Epithelial cell of proximal tubule (primary cell): ENCODE measurements around the gene ATRN. TPM values are rescaled to one million over a fixed set of nuclear protein-coding genes. Genes with fewer than 3 reads are reported as not detected.

ENCODE experiments used
- DNase-seq: peaks from one replicate; pipeline ENCODE4 v3.0.0-alpha.2; 2011; ENCODE audit warnings: low read depth
- H3K4me3 ChIP-seq: 2 replicates; pipeline ENCODE4 v1.5.1; 2011; ENCODE audit warnings: low read depth, mild to moderate bottlenecking, low read length
- total RNA-seq: library from RNA; depleted of rRNA; stranded (reverse); fragments of >200 nt; gene quantifications from 2 replicates; pipeline ENCODE4 v1.2.3, GENCODE V29; 2015
- TF ChIP-seq, protein P1 (sequence below): conservative IDR thresholded peaks from 2 replicates; pipeline ENCODE4 v1.5.1; 2012; ENCODE audit warnings: low read depth, mild to moderate bottlenecking, low read length

Gene ATRN
- total RNA-seq, 1 donor from 2014 or later, result 15.4 TPM

DNA sequence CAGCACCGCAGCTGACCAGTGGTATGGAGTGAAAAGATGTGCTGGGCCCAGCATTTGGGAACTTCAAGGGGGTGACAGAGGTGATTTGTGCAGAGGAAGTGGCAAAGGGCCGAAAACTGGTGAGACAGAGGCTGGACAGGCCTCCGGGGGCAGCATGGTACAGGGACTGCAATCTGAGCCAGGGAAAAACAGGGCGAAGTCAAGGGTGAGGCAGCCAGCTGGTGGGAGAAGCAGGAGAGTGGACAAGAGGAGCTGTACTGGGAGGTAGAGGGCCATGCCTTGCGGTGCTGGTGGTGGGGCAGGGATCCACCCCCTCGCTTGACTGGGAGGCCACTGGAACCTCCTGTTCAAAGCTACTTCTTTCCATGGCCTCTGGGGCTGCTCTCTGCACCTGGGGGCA is 199.7 kb downstream of the ATRN start:
- TF ChIP-seq, protein P1, sequence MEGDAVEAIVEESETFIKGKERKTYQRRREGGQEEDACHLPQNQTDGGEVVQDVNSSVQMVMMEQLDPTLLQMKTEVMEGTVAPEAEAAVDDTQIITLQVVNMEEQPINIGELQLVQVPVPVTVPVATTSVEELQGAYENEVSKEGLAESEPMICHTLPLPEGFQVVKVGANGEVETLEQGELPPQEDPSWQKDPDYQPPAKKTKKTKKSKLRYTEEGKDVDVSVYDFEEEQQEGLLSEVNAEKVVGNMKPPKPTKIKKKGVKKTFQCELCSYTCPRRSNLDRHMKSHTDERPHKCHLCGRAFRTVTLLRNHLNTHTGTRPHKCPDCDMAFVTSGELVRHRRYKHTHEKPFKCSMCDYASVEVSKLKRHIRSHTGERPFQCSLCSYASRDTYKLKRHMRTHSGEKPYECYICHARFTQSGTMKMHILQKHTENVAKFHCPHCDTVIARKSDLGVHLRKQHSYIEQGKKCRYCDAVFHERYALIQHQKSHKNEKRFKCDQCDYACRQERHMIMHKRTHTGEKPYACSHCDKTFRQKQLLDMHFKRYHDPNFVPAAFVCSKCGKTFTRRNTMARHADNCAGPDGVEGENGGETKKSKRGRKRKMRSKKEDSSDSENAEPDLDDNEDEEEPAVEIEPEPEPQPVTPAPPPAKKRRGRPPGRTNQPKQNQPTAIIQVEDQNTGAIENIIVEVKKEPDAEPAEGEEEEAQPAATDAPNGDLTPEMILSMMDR, result no peak
- no peak for DNase-seq
- H3K4me3 ChIP-seq, result no peak overlapping the region

DNA sequence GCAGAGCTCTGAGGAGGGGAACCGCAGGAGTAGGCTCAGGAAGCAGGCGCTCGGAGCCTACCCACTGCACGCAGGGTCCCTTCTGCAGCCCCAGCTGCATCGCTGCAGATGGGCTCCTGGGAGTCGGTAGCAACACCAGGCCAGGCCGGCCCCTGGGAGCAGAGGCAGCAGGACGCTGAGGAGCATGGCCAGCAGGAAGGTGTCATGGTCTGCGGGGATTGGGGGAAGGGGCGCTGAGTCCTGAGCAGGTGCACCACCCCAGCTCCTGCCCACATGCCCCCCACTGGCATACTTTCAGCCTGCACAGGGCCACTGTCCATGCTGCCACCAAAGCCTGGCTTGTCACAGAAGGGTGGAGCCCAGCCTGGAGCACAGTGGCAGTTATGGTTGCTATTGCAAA is 200.1 kb downstream of the ATRN start:
- no peak for DNase-seq
- no peak overlapping the region for H3K4me3 ChIP-seq
- TF ChIP-seq, protein P1, result no peak

DNA sequence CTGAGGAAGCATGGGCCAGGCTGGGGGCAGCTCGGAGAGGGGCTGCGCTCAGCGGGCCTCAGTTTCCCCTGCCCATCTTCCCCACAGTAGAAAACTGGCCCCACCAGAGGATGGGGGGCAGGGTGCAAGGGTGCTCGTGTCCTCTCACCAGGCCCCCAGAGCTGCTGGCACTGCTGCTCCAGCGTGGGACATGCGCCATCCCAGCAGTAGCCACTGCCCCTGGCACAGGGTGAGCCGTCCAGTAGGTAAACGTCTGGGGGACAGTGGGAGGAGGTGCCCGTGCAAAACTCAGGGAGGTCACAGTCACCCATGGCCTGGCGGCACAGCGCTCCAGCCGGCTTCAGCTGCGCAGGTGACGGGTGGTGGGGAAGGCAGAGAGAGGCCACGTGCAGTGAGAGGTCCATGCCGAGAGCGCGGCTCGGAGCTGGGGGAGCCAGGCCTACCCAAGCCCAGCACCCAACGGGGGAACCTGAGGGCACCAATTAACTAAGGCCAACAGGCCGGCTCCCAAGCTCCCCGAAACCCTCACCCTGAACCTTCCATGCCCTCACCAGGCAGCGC is 201.2 kb downstream of the ATRN start:
- no peak for DNase-seq
- TF ChIP-seq, protein P1, result no peak
- H3K4me3 ChIP-seq, result no peak overlapping the region

DNA sequence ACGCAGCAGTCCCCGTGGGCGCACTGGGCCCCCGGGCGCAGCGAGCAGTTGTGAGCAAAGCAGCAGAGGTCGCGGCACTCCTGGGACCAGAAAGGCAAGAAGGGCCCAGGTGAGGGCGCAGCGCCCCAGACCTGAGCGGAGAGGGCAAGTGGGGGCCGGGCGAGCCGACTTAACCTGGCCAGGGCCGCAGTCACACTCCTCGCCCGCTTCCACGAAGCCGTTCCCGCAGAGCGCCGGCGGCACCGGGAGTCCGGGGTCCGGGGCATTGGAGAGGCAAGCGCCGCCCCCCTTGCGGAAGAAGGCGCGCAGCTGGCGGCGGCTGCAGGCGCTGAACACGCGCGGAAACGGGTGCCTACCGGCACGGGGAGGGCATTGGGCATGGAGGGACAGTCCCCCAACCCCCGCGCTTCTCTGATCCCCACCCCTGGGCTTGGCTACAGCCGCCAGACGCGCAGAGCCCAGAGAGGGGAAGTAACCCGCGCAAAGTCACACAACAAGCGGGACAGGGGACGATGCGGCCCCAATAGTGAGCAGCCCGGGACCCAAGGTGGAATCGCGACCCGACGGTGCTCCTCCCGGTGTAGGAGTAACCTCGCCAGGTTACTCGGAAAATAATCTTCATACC is 201.8 kb downstream of the ATRN start:
- H3K4me3 ChIP-seq, result no peak overlapping the region
- DNase-seq, result no peak
- TF ChIP-seq, protein P1, result no peak

DNA sequence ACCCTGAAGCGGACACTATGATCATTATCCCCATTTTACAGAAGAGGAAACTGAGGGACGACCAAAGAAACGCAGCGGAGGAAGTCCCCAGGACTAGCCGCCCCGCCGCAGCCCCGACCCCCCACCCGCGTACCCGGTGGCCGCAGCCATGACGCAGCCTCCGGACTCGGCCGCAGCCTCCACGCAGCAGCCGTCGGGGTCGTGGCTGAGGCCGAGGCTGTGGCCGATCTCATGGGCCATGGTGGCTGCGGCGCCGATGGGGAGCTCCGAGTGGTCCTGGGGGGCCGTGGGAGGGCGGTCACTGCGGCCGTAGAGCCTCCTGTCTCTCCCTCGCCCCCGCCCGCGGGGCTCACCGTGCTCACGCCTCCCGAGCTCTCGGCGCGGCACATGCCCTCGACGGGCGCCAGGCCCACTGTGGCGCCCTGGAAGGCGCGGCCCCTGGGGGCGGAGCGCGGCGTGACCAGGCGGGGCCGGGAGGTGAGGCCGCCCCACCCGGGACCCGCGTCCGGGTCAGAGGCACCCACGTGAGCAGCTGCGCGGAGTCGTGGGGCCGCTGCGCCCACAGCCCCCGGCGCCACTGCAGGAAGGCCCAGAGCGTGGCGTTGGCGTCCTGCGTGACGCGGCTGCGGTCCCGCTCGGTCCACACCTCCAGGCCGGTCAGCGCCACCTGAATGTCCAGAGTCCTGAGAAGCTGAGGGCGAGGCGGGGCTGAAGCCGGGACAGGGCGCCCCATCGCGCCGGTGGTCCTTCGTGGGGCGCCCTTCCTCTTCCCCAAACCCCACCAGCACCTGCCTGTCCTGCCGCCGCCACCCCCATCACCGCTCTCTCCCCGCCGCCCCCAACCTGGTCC is 202.6 kb downstream of the ATRN start:
- no peak for DNase-seq
- no peak overlapping the region for H3K4me3 ChIP-seq
- TF ChIP-seq, protein P1, result no peak

DNA sequence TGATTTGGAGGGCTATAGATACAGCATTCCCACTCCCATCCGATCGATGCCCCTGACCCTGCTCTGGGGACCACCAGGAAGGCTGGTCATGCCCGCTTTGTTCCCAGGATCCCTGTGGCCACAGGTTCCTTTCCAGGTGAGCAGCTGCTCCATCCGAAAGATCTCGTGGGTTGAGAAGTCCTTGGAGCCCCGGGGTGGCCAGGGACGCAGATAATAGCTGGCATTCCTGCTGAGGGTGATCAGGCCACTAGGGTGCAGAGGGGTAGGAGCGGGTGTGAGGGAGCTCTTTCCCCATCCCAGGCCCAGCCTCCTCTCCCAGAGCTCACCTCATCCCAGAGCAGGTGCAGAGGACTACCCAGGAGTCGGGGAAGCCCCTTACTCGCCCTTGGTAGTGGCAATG is 203.6 kb downstream of the ATRN start:
- no peak overlapping the region for H3K4me3 ChIP-seq
- TF ChIP-seq, protein P1, result no peak
- no peak for DNase-seq
